CD4-positive, alpha-beta T cell treated with Interleukin-12 subunit alpha and Interleukin-12 subunit beta, for 1 hour (primary cell): ENCODE data around the gene ASCL5.

Experiments used
- DNase-seq: peaks from one replicate; pipeline ENCODE4 v3.0.0-alpha.2; 2020

ASCL5 gene

GRCh38 chr1:201109651-201110050 is 17.3 kb downstream of the ASCL5 start:
- DNase-seq, result no peak

GRCh38 chr1:201108614-201109013 is 18.4 kb downstream of the ASCL5 start:
- no peak for DNase-seq

DNA sequence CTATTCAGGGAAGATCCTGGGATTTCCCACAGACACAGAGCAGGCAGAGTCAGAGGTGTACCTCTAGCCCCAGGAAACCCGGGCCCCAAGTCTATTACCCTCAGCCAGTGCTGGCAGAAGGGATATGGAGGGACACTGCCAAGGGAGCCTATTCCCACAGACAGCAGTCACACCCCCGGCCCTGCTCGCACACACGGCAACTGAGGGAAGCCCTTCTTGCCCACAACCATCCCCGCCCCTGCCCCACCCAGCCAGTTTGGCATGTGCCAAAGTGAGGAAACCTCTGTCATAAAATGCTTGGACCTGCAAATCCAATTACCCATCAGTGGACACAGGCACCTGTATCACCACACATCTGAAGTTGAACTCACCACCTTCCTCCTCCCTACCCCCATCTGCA is 21.3 kb downstream of the ASCL5 start:
- no peak for DNase-seq

DNA sequence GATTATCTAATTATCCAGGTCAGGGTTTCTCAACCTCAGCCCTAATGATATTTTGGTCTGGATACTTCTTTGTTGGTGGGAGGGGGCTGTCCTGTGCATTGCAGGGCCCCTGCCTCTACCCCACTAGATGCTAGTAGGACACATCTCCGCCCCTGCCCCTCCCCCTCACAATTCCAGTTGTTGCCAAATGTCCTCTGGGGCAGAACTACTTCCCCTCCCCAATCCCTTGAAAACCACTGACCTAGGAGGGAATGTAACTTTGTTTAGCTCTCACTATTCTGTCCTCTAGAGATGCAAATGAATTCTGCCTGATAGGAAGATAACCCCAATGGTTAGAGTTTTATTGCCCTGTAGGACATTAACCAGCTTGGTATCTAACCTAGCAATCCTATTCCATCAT is 22.8 kb downstream of the ASCL5 start:
- DNase-seq, result no peak

DNA sequence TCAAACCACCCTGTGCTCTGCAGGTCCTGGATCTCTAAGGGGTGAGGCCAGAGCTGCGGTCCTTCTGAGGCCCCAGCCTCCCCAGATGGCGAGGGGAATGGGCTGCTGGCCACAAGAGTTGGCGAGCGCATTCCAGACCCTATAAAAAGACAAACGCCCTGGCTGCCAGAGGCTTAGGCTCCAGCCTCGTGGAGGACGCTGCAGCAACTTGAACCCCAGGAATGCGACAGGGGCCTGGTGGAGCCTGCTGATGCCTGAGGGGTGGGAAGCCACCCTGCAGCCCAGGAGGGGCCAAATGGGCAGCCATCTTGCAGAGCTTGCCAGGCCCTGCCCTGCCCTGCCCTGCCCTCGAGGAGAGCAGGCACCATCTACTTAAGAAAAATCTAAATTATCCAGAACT is 23.3 kb downstream of the ASCL5 start:
- DNase-seq, result no peak

DNA sequence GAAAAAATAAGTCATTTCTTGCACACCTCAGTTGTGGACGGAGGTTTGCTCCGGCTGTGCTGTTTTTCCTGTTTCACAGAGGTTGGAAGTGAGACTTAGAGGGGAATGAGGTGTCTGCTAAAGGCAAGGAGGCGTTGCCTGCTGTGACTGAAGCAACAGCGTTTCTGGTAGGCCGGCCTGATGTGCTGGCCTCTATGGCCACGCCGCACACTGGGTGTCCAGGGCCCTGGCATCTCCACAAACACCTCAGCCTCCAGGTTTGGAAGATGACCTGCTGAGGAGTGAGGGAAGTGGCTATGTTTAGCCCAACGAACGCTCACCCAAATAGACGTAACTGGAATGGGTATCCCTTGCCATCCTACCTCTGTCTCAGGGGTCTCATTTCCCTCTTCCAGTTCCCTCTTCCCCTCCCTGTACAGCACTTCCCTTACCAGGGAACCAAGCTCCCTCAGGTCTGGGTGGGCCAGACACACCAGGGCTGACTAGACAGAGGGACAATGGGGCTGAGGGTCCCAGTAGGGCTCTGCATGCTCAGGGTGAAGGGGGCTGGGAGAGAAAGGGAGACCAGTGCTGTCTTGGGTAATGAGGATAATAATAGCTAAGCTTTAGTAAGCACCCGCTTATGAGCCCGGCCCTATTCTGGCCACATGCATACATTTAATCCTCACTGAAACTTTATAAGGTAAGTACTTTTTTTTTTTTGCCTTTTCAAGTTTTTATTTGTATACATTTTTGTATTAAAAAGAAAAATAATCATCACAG is 26.6 kb downstream of the ASCL5 start:
- DNase-seq, result no peak

GRCh38 chr1:201098992-201099677 is 27.8 kb downstream of the ASCL5 start:
- no peak for DNase-seq

DNA sequence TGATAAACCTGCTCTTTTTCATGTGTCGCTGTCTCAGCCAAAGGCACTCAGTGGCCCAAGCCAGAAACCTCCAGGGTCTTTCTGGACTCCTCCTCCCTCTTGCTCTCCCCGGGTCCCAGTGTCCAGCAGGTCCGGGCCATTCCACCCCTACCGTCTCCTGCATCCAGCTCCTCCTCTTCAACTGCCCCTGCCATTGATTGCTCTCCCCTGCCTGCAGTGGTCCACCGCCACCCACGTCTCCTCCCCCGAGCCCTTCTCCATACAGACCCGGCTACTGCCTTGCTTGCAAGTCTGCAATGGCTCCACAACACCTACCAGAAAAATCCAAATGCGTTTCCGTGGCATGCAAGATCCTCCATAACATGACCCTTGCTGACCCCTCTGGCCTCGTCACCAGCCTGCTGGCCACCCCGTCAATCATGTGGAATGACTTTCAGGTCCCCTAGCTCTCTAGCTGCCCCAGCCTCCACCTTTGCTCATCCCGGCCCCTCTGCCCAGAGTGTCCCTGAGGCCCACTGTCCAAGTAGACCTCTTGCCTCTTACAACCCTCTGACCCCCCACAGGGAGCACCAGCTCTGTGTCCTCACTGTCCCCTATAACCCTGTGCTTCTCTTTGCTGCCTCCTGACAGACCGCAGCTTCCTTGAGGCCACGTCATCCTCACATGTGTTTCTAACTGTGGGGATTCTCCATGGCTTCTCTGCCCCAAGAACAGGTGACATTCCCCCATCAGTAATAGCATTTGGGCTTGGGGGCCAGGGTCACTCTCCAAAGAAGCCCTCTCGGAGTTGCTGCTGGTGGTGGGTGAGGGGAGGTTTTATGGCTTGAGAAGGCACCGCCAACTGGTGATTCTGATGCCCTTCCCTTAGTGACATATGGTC is 29.8 kb downstream of the ASCL5 start:
- no peak for DNase-seq

DNA sequence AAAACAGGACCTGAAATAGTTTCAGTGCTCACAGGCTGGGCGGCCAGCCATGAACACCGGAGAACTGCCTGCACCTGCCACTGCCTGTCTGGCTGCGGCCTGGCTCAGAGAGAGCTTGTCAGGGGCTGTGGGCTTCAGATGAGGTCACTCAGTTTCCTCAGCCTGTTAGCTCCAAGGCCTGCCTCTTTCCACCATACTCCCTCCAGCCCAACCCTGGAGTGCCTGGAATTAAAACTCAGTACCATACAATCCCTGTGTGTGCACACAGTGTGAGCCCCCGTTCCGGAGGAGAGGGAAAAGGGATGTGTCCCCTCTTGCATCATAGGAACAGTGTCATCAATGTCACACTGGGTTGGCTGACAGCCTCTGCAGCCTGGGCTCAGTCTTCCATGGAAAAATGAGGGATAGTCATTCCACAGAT is 30.9 kb downstream of the ASCL5 start:
- DNase-seq, result no peak

DNA sequence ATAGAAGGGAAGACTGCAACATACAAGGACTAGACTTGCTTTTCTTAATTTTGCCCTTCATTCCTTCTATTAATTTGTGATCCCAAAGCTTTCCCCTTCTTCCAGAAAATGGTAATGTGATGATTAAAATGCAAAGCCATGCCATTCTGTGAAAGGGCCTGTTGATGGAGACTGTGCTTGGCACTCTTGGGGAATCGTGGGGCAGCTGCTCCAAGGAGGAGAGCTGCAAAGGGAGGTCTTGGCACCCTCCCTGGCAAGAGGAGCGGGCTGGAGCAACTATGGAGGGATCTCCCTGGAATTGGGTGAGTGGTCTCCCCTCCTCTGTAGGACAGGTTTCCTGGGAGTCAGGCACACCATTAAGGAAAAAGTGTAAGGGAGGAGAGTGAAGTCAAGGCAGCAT is 31.4 kb downstream of the ASCL5 start:
- DNase-seq, result no peak

DNA sequence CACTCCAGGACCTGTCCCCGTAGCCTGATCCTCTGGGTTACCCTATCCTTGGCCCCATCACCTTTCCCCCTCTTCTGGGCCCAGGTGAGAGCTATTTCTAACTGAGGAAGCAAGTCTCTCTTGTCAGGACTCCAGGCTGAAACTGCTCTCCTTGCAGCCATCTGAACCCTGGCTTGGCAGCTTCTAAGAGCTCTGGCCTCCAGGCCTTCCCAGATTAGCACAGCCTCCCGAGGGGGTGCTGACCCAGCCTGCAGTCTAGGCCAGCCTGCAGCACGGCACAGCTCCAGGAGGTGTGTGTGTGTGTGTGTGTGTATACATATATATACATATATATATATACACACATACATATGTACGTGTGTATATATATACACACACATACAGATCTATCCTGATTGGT is 32.2 kb downstream of the ASCL5 start:
- DNase-seq, result no peak

DNA sequence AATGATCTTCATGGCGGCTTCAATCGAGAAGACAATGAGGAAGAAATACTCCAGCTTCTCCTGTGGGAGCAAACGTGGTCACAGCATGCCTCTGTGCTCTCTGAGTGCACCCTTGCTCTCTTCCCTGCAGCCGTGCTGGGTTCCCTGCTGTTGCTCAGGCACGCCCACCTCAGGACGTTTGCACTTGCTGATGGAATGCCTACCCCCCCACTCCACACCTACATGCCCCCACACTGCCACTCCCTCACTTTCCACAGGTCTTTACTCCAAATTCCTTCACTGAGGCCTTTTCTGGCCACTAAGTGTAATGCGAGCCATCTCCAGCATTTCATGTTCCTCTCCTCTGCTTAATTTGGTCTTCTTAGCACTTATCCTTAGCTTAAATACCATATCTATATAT is 33.0 kb downstream of the ASCL5 start:
- DNase-seq, result no peak

DNA sequence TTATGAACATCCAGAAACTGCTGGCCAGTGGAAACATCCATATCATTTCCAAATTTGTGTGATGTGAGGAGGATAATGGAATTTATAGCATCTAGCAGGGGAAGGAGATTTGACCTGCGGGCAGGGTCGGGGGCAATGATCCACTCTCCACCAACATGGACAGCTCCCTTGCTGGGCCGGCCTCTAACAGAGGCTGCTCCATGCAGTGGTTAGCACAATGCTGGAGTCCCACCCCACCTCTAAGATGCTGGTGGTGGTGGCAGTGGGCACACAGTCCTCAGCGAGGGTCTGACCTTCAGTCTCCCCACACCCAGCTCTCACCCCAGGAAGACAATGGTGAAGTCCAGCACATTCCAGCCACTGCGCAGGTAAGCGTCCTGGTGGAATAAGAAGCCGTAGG is 33.4 kb downstream of the ASCL5 start:
- DNase-seq, result no peak

GRCh38 chr1:201092738-201093137 is 34.2 kb downstream of the ASCL5 start:
- DNase-seq, result no peak

- DNase-seq, result no peak
These were observed 35.7 kb downstream of the ASCL5 start for GRCh38 chr1:201091256-201091655.

- no peak for DNase-seq
These were observed 36.4 kb downstream of the ASCL5 start for GRCh38 chr1:201090541-201090940.

DNA sequence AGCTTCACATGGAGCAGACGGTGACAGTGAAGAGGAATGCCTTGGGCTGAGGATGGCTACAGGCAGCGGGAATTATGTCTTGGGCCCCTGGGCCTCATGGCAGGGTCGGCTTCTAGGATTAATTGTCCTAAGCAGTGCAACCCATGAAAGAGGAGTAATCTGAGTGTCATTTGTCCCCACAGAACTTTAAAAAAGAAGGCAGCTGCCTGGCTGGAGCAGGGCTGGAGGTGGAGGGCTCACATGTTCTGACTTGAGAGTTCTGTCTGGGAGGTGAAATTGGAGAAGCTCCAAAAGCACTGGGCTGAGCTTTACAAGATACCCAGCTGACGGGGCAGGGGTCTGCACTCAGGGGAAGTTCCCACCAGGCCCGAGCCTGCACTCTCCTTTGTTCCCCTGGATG is 37.4 kb downstream of the ASCL5 start:
- DNase-seq, result no peak

DNA sequence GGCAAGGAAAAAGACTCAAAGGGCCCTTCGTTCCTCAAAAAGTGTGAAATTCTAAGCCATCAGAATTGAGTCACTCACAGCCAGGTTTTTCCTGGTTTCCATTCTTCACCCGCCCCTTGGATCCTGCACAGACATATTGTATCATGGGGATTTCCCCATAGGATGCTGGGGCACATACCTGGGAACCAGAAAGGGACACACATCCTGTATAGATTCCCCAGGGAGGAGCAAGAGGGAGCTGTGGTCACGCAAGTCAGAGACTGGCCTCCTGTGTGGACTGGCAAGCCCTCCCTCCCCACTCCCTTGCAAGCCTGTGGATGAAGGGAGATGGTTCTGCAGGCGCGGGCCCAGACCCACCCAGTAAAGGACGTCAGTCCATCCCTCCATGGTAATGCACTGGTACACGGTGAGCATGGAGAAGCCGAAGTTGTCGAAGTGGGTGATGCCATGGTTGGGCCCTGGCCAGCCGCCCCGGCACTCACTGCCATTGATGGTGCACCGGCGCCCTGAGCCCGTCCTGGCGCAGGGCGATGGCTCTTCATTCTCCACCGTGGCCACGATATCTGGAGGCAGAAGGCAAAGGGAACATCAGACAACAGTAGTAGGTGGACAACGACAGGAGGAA is 38.0 kb downstream of the ASCL5 start:
- DNase-seq, result no peak

DNA sequence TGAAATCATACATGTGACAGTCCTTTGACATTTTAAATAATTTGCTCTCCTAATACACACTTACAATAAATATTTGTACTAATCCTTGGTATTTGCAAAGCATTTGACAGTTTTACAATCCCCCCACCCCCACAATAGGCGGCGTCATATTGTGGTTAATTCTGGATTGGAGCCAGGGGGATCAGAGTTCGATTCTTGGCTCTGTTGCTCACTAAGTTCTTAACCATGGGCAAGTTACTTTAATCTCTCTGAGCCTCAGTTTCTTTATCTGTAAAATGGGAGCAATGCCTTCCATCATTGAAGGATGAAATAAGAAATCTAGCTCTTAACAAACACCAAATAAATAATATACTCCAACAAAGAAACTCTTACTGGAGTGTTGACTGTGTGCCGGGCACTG is 38.6 kb downstream of the ASCL5 start:
- DNase-seq, result no peak

DNA sequence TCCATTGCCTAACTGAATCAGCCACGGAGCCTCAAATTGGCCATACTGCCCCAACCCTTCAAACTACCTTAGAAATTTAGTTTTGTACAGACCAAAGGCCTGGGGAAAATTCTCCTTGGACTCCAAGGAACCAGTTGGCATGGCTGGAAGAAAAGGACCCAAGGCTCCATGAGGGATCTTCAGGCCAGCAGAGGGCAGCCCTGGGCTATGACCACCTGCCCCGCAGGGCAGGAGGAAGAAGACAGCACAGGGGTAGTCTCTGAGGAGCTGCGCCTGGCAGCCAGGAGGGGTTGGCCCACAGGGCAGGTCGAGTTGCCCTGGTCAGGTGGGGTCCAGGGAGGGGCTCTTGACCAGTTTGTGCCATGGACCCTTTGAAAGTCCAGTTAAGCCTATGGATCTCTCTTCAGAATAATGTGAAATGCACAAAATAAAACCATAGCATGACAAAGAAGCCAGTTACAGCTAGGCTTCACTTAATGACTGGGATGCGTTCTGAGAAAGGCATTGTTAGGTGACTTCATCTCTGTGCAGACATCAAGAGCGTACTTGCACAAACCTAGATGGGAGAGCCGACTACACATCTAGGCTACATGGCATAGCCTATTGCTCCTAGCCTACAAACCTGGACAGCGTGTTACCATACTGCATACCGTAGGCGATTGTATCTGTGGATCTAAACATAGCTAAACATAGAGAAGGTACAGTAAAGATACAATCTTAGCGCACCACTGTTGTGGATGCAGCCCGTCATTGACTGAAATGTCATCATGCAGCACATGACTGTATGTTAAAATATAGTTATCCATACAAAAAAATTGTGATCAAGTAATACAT is 40.9 kb downstream of the ASCL5 start:
- peak; percentile 42 for DNase-seq

DNA sequence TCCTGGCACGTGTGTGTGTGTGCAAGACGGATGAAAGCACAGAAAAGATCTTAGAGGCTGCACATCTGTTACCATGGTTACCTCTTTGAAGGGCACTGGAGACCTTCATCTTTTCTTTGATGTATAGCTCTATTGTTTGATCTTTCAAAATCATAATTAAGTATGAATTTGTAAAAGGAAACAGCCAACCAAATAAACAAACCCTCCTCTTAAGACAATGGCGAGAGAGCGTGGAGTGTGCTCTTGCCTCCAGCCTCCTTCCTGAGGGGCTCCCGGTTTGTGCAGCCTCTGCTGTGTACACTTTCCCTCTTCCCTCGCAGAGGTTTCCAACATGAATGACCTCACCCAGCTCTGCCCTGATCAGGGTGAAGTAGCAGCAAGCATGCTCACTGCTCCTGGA is 42.7 kb downstream of the ASCL5 start:
- DNase-seq, result no peak

GRCh38 chr1:201083741-201084140 is 43.2 kb downstream of the ASCL5 start:
- DNase-seq, result no peak
